ENCODE measurements around the gene TRPM3. TPM values are rescaled to one million over a fixed set of nuclear protein-coding genes. Genes with fewer than 3 reads are reported as not detected.

Gene TRPM3
- total and polyA plus RNA-seq, 9 of the 15 experiments (the other 6 are each of a cell fraction or from before 2014, with no cell fraction given) = 0.04 TPM; not detected in 8

DNA sequence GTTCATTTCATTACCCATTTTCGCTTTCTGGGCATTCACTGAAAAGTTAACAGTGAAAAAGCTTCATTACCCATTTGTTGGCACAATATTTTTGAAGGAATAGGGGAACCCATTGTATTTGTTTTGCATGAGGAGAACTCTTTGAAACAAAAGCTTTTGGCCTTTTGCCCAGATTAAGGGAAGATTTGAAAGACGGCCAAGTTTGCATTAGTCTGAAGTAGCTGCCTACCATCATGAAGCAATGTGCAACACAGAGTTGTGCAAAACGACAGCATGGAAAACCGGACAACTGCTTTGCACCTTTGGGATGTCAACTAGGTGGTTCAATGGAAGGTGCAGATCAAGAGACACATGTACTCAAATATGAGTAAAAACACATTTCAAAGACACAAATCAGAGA is 84.9 kb downstream of the TRPM3 start:
- CTCF ChIA-PET (ENCODE audit: low intra/inter-chr PET ratio) = no interaction called here
- ATAC-seq = no peak
- POLR2A ChIA-PET = no interaction called here

DNA sequence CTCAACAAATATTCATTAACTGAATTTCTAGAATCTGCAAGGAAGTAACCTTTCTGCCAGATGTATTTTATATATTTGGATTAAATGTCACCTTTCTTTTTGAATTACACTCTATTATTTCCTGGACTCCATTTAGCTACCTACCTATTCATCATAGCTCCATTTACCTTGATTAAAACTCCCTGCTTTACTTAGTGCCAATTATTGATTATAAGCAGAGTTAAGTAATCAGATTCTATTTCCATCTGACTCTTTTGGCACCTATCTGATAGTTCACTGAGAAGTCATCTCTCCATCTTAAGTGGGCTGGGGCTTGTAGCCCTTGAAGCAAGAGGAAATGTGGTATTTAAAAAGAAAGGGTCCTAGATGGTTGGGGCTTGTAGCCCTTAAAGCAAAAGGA is 88.6 kb downstream of the TRPM3 start:
- intact Hi-C loops (cut with micrococcal nuclease) = no loop called here
- no peak for ATAC-seq
- H3K9me1 ChIP-seq (ENCODE audit: control insufficient read depth, insufficient read depth, low read length) = no peaks in the 10 kb centered on the region
- no peak for TF ChIP-seq SMAD2 (IDR thresholded peaks at IDR 0.05; ENCODE audit: low read depth, low read length)
- TF ChIP-seq CBFB (CRISPR knock-in tag; IDR thresholded peaks at IDR 0.05) = no peak
- TF ChIP-seq SLC30A9 (CRISPR knock-in tag; IDR thresholded peaks at IDR 0.05) = no peak
- TF ChIP-seq BRD4 (IDR thresholded peaks at IDR 0.05) = no peak
- TF ChIP-seq ZNF174 (CRISPR knock-in tag; IDR thresholded peaks at IDR 0.05) = no peak
- no peak for TF ChIP-seq NR2C1 (IDR thresholded peaks at IDR 0.05)
- no peak for TF ChIP-seq NR2C1 (tag; IDR thresholded peaks at IDR 0.05)
- TF ChIP-seq ETV1 (tag; conservative IDR thresholded peaks at IDR 0.05; ENCODE audit: low read depth) = no peak
- TF ChIP-seq, protein P1, sequence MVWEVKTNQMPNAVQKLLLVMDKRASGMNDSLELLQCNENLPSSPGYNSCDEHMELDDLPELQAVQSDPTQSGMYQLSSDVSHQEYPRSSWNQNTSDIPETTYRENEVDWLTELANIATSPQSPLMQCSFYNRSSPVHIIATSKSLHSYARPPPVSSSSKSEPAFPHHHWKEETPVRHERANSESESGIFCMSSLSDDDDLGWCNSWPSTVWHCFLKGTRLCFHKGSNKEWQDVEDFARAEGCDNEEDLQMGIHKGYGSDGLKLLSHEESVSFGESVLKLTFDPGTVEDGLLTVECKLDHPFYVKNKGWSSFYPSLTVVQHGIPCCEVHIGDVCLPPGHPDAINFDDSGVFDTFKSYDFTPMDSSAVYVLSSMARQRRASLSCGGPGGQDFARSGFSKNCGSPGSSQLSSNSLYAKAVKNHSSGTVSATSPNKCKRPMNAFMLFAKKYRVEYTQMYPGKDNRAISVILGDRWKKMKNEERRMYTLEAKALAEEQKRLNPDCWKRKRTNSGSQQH (CRISPR knock-in tag; IDR thresholded peaks at IDR 0.05) = no peak
- no peak for TF ChIP-seq ZNF274 (IDR thresholded peaks at IDR 0.05; ENCODE audit: borderline replicate concordance, low read depth, low read length)
- no peak for TF ChIP-seq ZNF133 (CRISPR knock-in tag; IDR thresholded peaks at IDR 0.05)
- no peak for TF ChIP-seq HEY1 (CRISPR knock-in tag; IDR thresholded peaks at IDR 0.05; ENCODE audit: borderline replicate concordance)
- TF ChIP-seq, protein P2, sequence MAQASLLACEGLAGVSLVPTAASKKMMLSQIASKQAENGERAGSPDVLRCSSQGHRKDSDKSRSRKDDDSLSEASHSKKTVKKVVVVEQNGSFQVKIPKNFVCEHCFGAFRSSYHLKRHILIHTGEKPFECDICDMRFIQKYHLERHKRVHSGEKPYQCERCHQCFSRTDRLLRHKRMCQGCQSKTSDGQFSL (CRISPR knock-in tag; IDR thresholded peaks at IDR 0.05) = no peak
- TF ChIP-seq, protein P2 (tag; IDR thresholded peaks at IDR 0.05) = no peak
- TF ChIP-seq ZKSCAN1 (IDR thresholded peaks at IDR 0.05; ENCODE audit: low read depth, low read length) = no peak
- in situ Hi-C loops (cut with MboI) = no loop called here
- no peak overlapping the region for H3K9ac ChIP-seq (ENCODE audit: insufficient read depth in 1 of 2, low read depth in 2 of 2, low read length in 2 of 2)
- no peak for DNase-seq (ENCODE audit: extremely low read depth in 1 of 4, low spot score in 3 of 4)
- no peak overlapping the region for H2AFZ ChIP-seq (ENCODE audit: low read depth, low read length)
- no peaks in the 10 kb centered on the region for H3K4me1 ChIP-seq (replicated peaks in 1 of 2; ENCODE audit: control insufficient read depth in 2 of 2, insufficient read depth in 2 of 2, low read length in 2 of 2)
- CTCF ChIA-PET (ENCODE audit: low intra/inter-chr PET ratio) = no interaction called here
- no peaks in the 10 kb centered on the region for H4K20me1 ChIP-seq (replicated peaks; ENCODE audit: control insufficient read depth, insufficient read depth, low read length)
- no TSS peak for BruUV-seq (replicated peaks)
- FAIRE-seq = no peak
- H3K4me2 ChIP-seq (ENCODE audit: insufficient read depth, low read length) = no peak overlapping the region
- no peaks in the 10 kb centered on the region for H3K79me2 ChIP-seq (ENCODE audit: control insufficient read depth, insufficient read depth, low read length)
- no peak overlapping the region for H3K4me3 ChIP-seq
- H3K36me3 ChIP-seq (ENCODE audit: control insufficient read depth, insufficient read depth, low read length) = no peaks in the 10 kb centered on the region
- no peaks in the 10 kb centered on the region for H3K27me3 ChIP-seq (ENCODE audit: control insufficient read depth in 2 of 2, insufficient read depth in 2 of 2, low read length in 2 of 2)
- H3K9me3 ChIP-seq (replicated peaks; ENCODE audit: control insufficient read depth, insufficient read depth, low read depth, low read length) = no peaks in the 10 kb centered on the region
- POLR2A ChIA-PET = no interaction called here
- H3K27ac ChIP-seq (ENCODE audit: extremely low read depth, low read depth, low read length) = no peak overlapping the region

More for the DNA sequence above, 84.9 kb downstream of the TRPM3 start:
- FAIRE-seq (no peak), DNase-seq (ENCODE audit: extremely low read depth in 1 of 4, low spot score in 3 of 4) (no peak)
- 0% methylated on average over 4 of the region's 4 CpGs for WGBS (ENCODE audit: insufficient coverage, low coverage, missing lambda C conversion rate)
- Histone ChIP-seq H3K4me1 (replicated peaks in 1 of 2; ENCODE audit: control insufficient read depth in 2 of 2, insufficient read depth in 2 of 2, low read length in 2 of 2) (no peaks in the 10 kb centered on the region), H3K36me3 (ENCODE audit: control insufficient read depth, insufficient read depth, low read length) (no peaks in the 10 kb centered on the region), H3K4me3 (no peak overlapping the region), H3K9ac (ENCODE audit: insufficient read depth in 1 of 2, low read depth in 2 of 2, low read length in 2 of 2) (no peak overlapping the region), H3K9me3 (replicated peaks; ENCODE audit: control insufficient read depth, insufficient read depth, low read depth, low read length) (no peaks in the 10 kb centered on the region), H3K4me2 (ENCODE audit: insufficient read depth, low read length) (no peak overlapping the region), H3K27ac (ENCODE audit: extremely low read depth, low read depth, low read length) (no peak overlapping the region), H4K20me1 (replicated peaks; ENCODE audit: control insufficient read depth, insufficient read depth, low read length) (no peaks in the 10 kb centered on the region), H3K79me2 (ENCODE audit: control insufficient read depth, insufficient read depth, low read length) (no peaks in the 10 kb centered on the region), H2AFZ (ENCODE audit: low read depth, low read length) (no peak overlapping the region), H3K9me1 (ENCODE audit: control insufficient read depth, insufficient read depth, low read length) (no peaks in the 10 kb centered on the region), H3K27me3 (ENCODE audit: control insufficient read depth in 2 of 2, insufficient read depth in 2 of 2, low read length in 2 of 2) (no peaks in the 10 kb centered on the region)
- BruUV-seq (replicated peaks) = no TSS peak
- TF ChIP-seq STAT5A (IDR thresholded peaks at IDR 0.05; ENCODE audit: borderline replicate concordance, low read length) (no peak), RBM34 (IDR thresholded peaks at IDR 0.05; ENCODE audit: borderline replicate concordance, insufficient read depth, low read length) (no peak), CBFB (CRISPR knock-in tag; IDR thresholded peaks at IDR 0.05) (no peak), FOXJ2 (tag; IDR thresholded peaks at IDR 0.05) (no peak), SP1 (CRISPR knock-in tag; IDR thresholded peaks at IDR 0.05) (no peak), ILK (tag; IDR thresholded peaks at IDR 0.05; ENCODE audit: borderline replicate concordance, low read depth) (no peak)
- in situ Hi-C loops (cut with MboI) = no loop called here
- intact Hi-C loops (cut with micrococcal nuclease) = no loop called here

Measured in K562 (cell line).